PC-9 (cell line): ENCODE results near the gene EPHB2.

ENCODE experiments used
- CTCF ChIP-seq: fragments of 200-600 bp; sonication (generic); conservative IDR thresholded peaks from 2 replicates; pipeline ENCODE4 v1.6.1; 2017; ENCODE audit warnings: mixed run types, antibody characterized with exemption, mild to moderate bottlenecking, moderate library complexity
- EZH2 ChIP-seq: fragments of 200-600 bp; sonication (generic); IDR thresholded peaks from 2 replicates; pipeline ENCODE4 v1.8.0; 2017; ENCODE audit warnings: antibody characterized with exemption, low read depth

DNA sequence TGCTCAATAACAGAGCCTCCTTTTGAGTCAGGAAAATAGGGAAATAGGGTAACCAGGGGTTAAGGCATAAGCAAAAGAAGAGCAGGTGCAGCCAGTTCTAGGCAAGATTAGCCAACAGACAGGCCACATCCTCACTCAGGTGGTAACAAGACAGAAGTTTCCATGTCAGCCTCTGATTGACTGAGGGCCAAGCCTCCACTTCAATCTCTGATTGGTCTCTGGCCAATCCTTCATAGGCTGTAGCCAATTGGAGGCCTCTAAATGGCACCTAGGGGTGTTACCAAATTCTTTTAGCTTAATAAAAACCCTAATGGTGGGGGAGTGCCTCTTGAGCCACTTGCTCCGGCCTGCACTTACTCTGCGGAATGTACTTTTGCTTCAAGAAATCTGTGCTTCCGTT lies 224.8 kb downstream of the EPHB2 start:
- TF ChIP-seq CTCF (no peak), EZH2 (no peak)
